ENCODE results near the gene ITGB4. TPM values are rescaled to one million over a fixed set of nuclear protein-coding genes. Genes with fewer than 3 reads are reported as not detected.
A peak's percentile ranks its signal among the peaks of the same experiment; 100 is the strongest.

Gene ITGB4
- total and polyA plus RNA-seq, 9 of the 15 experiments (the other 6 are each of a cell fraction or from before 2014, with no cell fraction given): 0.05 to 2.8 (median 0.76) TPM; not detected in 3

DNA sequence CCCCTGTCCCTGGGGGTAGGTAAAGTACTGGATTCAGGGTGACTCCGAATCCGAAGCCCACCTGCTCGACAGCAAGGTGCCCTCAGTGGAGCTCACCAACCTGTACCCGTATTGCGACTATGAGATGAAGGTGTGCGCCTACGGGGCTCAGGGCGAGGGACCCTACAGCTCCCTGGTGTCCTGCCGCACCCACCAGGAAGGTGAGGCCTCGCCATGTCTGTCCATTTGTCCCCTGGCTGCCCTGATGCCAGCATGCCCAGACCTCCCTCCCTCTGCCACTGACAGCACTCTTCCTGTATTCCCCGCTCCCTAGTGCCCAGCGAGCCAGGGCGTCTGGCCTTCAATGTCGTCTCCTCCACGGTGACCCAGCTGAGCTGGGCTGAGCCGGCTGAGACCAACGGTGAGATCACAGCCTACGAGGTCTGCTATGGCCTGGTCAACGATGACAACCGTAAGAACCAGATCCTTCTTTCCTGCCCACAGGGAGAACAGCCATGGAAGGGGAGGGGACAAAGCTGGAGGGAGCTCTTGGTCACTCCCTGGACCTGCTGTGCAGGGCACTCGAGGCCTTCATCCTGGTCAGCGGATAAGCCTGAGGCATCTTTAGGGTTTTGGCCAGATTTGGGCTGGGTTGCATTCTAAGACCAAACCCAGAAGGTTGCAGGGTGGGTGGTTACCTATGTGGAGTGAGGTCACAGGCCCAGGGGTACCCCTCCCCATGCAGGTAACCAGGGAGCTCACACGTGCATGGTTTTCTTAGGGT, 29.6 kb downstream of the ITGB4 start:
- CTCF ChIA-PET (ENCODE audit: low intra/inter-chr PET ratio): interaction anchor here (0.7 to 1.6 kb wide), 5 partner anchors 74 to 131 kb away, joined by 3 to 14 read pairs (median 4); partner anchors contain the start of gene SMIM5
- Histone ChIP-seq H3K4me3 (no peak overlapping the region), H3K36me3 (ENCODE audit: control insufficient read depth, insufficient read depth, low read length) (no peaks in the 10 kb centered on the region)

More for the DNA sequence above, 29.6 kb downstream of the ITGB4 start:
- ATAC-seq (no peak), DNase-seq (ENCODE audit: extremely low read depth in 1 of 4, low spot score in 3 of 4) (no peak), FAIRE-seq (no peak)
- no peaks in the 10 kb centered on the region for H3K9me3 ChIP-seq (replicated peaks; ENCODE audit: control insufficient read depth, insufficient read depth, low read depth, low read length)
- POLR2A ChIA-PET: interaction anchor here (0.6 to 1.6 kb wide), 9 partner anchors 13 to 173 kb away, joined by 3 to 4 read pairs (median 4); partner anchors contain the start of gene SMIM5
- WGBS (ENCODE audit: insufficient coverage, low coverage, missing lambda C conversion rate): 47% methylated on average over 23 of the region's 23 CpGs
- H3K4me2 ChIP-seq (ENCODE audit: insufficient read depth, low read length): no peak overlapping the region
- no peak overlapping the region for H2AFZ ChIP-seq (ENCODE audit: low read depth, low read length)
- TF ChIP-seq ZNF583 (CRISPR knock-in tag; IDR thresholded peaks at IDR 0.05) (no peak), OTX1 (CRISPR knock-in tag; IDR thresholded peaks at IDR 0.05) (no peak), ZNF384 (IDR thresholded peaks at IDR 0.05; ENCODE audit: low read depth, low read length) (no peak)
- TF ChIP-seq, protein P1, sequence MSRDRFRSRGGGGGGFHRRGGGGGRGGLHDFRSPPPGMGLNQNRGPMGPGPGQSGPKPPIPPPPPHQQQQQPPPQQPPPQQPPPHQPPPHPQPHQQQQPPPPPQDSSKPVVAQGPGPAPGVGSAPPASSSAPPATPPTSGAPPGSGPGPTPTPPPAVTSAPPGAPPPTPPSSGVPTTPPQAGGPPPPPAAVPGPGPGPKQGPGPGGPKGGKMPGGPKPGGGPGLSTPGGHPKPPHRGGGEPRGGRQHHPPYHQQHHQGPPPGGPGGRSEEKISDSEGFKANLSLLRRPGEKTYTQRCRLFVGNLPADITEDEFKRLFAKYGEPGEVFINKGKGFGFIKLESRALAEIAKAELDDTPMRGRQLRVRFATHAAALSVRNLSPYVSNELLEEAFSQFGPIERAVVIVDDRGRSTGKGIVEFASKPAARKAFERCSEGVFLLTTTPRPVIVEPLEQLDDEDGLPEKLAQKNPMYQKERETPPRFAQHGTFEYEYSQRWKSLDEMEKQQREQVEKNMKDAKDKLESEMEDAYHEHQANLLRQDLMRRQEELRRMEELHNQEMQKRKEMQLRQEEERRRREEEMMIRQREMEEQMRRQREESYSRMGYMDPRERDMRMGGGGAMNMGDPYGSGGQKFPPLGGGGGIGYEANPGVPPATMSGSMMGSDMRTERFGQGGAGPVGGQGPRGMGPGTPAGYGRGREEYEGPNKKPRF (IDR thresholded peaks at IDR 0.05; ENCODE audit: low read depth, low read length): no peak
- TF ChIP-seq, protein P2, sequence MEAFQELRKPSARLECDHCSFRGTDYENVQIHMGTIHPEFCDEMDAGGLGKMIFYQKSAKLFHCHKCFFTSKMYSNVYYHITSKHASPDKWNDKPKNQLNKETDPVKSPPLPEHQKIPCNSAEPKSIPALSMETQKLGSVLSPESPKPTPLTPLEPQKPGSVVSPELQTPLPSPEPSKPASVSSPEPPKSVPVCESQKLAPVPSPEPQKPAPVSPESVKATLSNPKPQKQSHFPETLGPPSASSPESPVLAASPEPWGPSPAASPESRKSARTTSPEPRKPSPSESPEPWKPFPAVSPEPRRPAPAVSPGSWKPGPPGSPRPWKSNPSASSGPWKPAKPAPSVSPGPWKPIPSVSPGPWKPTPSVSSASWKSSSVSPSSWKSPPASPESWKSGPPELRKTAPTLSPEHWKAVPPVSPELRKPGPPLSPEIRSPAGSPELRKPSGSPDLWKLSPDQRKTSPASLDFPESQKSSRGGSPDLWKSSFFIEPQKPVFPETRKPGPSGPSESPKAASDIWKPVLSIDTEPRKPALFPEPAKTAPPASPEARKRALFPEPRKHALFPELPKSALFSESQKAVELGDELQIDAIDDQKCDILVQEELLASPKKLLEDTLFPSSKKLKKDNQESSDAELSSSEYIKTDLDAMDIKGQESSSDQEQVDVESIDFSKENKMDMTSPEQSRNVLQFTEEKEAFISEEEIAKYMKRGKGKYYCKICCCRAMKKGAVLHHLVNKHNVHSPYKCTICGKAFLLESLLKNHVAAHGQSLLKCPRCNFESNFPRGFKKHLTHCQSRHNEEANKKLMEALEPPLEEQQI (IDR thresholded peaks at IDR 0.05): no peak
- H3K9me1 ChIP-seq (ENCODE audit: control insufficient read depth, insufficient read depth, low read length): no peaks in the 10 kb centered on the region
- H4K20me1 ChIP-seq (replicated peaks; ENCODE audit: control insufficient read depth, insufficient read depth, low read length): no peaks in the 10 kb centered on the region
- H3K27me3 ChIP-seq (ENCODE audit: control insufficient read depth in 2 of 2, insufficient read depth in 2 of 2, low read length in 2 of 2): no peaks in the 10 kb centered on the region
- no peak overlapping the region for H3K27ac ChIP-seq (ENCODE audit: extremely low read depth, low read depth, low read length)
- H3K79me2 ChIP-seq (ENCODE audit: control insufficient read depth, insufficient read depth, low read length): no peaks in the 10 kb centered on the region
- BruUV-seq (replicated peaks): no TSS peak
- in situ Hi-C loops (cut with MboI): no loop called here
- intact Hi-C loops (cut with micrococcal nuclease): loop anchor here (5.0 to 10.0 kb wide), 2 partner anchors 234 to 254 kb away; partner anchors contain the start of genes CASKIN2, CDK3 and TSEN54
- peaks cover 13 to 59% of the 10 kb centered on the region in 2 experiments for H3K4me1 ChIP-seq (replicated peaks in 1 of 2; ENCODE audit: control insufficient read depth in 2 of 2, insufficient read depth in 2 of 2, low read length in 2 of 2)
- H3K9ac ChIP-seq (ENCODE audit: insufficient read depth in 1 of 2, low read depth in 2 of 2, low read length in 2 of 2): 0 out of 4 replicates have a peak overlapping the region, but pooled peaks of 1 of the 2 experiments have one; percentile 10

Measured in K562 (cell line).